NT2/D1 (cell line): ENCODE results near the gene TAS2R30.

ENCODE experiments used
- DNase-seq: peaks from one replicate; pipeline ENCODE4 v3.0.0-alpha.2; 2011; ENCODE audit warnings: low read depth, low spot score
- H3K27me3 ChIP-seq: 2 replicates; pipeline ENCODE4 v1.6.0; 2011; ENCODE audit warnings: mild to moderate bottlenecking; ENCODE audit not compliant: insufficient read length, insufficient read depth
- H3K36me3 ChIP-seq: 2 replicates; pipeline ENCODE4 v1.6.1; 2011; ENCODE audit warnings: mild to moderate bottlenecking, low read length, mixed read lengths; ENCODE audit not compliant: insufficient read depth, insufficient read length
- H3K4me1 ChIP-seq: 2 replicates; pipeline ENCODE4 v1.5.1; 2011; ENCODE audit not compliant: insufficient read depth, insufficient read length
- H3K4me3 ChIP-seq: 2 replicates; pipeline ENCODE4 v1.5.1; 2011; ENCODE audit warnings: low read depth; ENCODE audit not compliant: insufficient read length
- H3K9ac ChIP-seq: 2 replicates; pipeline ENCODE4 v1.6.0; 2011; ENCODE audit warnings: low read depth; ENCODE audit not compliant: insufficient read length
- H3K9me3 ChIP-seq: 2 replicates; pipeline ENCODE4 v1.5.1; 2011; ENCODE audit warnings: mild to moderate bottlenecking, low read length; ENCODE audit not compliant: insufficient read depth
- SUZ12 ChIP-seq: IDR thresholded peaks from 2 replicates; pipeline ENCODE4 v1.6.1; 2011; ENCODE audit not compliant: insufficient read length, insufficient read depth; ENCODE audit errors: extremely low read depth
- YY1 ChIP-seq: IDR thresholded peaks from 2 replicates; pipeline ENCODE4 v1.6.1; 2011; ENCODE audit not compliant: insufficient read length, insufficient read depth
- ZNF274 ChIP-seq: IDR thresholded peaks from 2 replicates; pipeline ENCODE4 v1.6.1; 2011; ENCODE audit warnings: mild to moderate bottlenecking, low read depth, low read length

Gene TAS2R30

GRCh38 chr12:11170810-11171144 is 36.3 kb upstream of the TAS2R30 start:
- Histone ChIP-seq H3K36me3 (peaks cover 50% of the 10 kb centered on the region), H3K9ac (peak overlapping the region; percentile 94), H3K9me3 (no peaks in the 10 kb centered on the region; the same call in 1 of the 2 replicates), H3K4me1 (no peaks in the 10 kb centered on the region), H3K27me3 (no peaks in the 10 kb centered on the region), H3K4me3 (peak overlapping the region; percentile 88)
- TF ChIP-seq SUZ12: no peak
- no peak for TF ChIP-seq ZNF274
- no peak for DNase-seq

GRCh38 chr12:11166300-11166699 is 31.9 kb upstream of the TAS2R30 start:
- H3K9ac ChIP-seq: no peak overlapping the region

GRCh38 chr12:11164384-11164783 is 29.9 kb upstream of the TAS2R30 start:
- H3K9me3 ChIP-seq: no peaks in the 10 kb centered on the region; the same call in 1 of the 2 replicates
- no peaks in the 10 kb centered on the region for H3K27me3 ChIP-seq
- no peak overlapping the region for H3K4me3 ChIP-seq
- DNase-seq: no peak
- H3K9ac ChIP-seq: no peak overlapping the region
- H3K36me3 ChIP-seq: peaks cover 77% of the 10 kb centered on the region
- TF ChIP-seq ZNF274: no peak
- TF ChIP-seq YY1: no peak
- no peak for TF ChIP-seq SUZ12
- no peaks in the 10 kb centered on the region for H3K4me1 ChIP-seq

More at GRCh38 chr12:11166300-11166699, 31.9 kb upstream of the TAS2R30 start:
- no peak overlapping the region for H3K4me3 ChIP-seq
- peaks cover 72% of the 10 kb centered on the region for H3K36me3 ChIP-seq
- H3K27me3 ChIP-seq: no peaks in the 10 kb centered on the region
- DNase-seq: no peak
- H3K9me3 ChIP-seq: no peaks in the 10 kb centered on the region; the same call in 1 of the 2 replicates
- no peaks in the 10 kb centered on the region for H3K4me1 ChIP-seq
- no peak for TF ChIP-seq SUZ12
- no peak for TF ChIP-seq YY1
- TF ChIP-seq ZNF274: no peak

- Histone ChIP-seq H3K4me1 (no peaks in the 10 kb centered on the region), H3K9me3 (no peaks in the 10 kb centered on the region), H3K9ac (no peak overlapping the region), H3K4me3 (no peak overlapping the region), H3K27me3 (no peaks in the 10 kb centered on the region), H3K36me3 (peaks cover 65% of the 10 kb centered on the region)
- DNase-seq: no peak
- no peak for TF ChIP-seq SUZ12
- no peak for TF ChIP-seq YY1
- TF ChIP-seq ZNF274: no peak
Measured at GRCh38 chr12:11162502-11162901, 28.1 kb upstream of the TAS2R30 start.

GRCh38 chr12:11158885-11159444 is 24.5 kb upstream of the TAS2R30 start:
- Histone ChIP-seq H3K4me3 (no peak overlapping the region), H3K4me1 (no peaks in the 10 kb centered on the region), H3K27me3 (no peaks in the 10 kb centered on the region), H3K9ac (no peak overlapping the region), H3K9me3 (peaks cover 28% of the 10 kb centered on the region), H3K36me3 (peaks cover 38% of the 10 kb centered on the region)
- TF ChIP-seq SUZ12 (no peak), ZNF274 (no peak), YY1 (no peak)
- DNase-seq: no peak

GRCh38 chr12:11154400-11154925 is 20.0 kb upstream of the TAS2R30 start:
- DNase-seq: peak; percentile 84
- H3K4me3 ChIP-seq: no peak overlapping the region
- H3K36me3 ChIP-seq: peaks cover 14% of the 10 kb centered on the region
- H3K4me1 ChIP-seq: no peaks in the 10 kb centered on the region
- no peaks in the 10 kb centered on the region for H3K27me3 ChIP-seq
- TF ChIP-seq SUZ12: no peak
- no peak overlapping the region for H3K9ac ChIP-seq
- peaks cover 37% of the 10 kb centered on the region for H3K9me3 ChIP-seq

GRCh38 chr12:11152725-11153124 is 18.3 kb upstream of the TAS2R30 start:
- Histone ChIP-seq H3K4me1 (no peaks in the 10 kb centered on the region), H3K9ac (no peak overlapping the region), H3K9me3 (peaks cover 37% of the 10 kb centered on the region), H3K36me3 (peaks cover 11% of the 10 kb centered on the region), H3K27me3 (no peaks in the 10 kb centered on the region), H3K4me3 (no peak overlapping the region)
- TF ChIP-seq YY1: no peak
- DNase-seq: no peak

- H3K9me3 ChIP-seq: peaks cover 41% of the 10 kb centered on the region
- H3K27me3 ChIP-seq: no peaks in the 10 kb centered on the region
- no peak overlapping the region for H3K9ac ChIP-seq
- H3K4me3 ChIP-seq: no peak overlapping the region
- no peak for TF ChIP-seq YY1
- TF ChIP-seq SUZ12: no peak
- no peaks in the 10 kb centered on the region for H3K4me1 ChIP-seq
- H3K36me3 ChIP-seq: peaks cover 11% of the 10 kb centered on the region
- DNase-seq: no peak
Measured at GRCh38 chr12:11150832-11151231, 16.4 kb upstream of the TAS2R30 start.
